ENCODE data around the gene PYCR2.

PYCR2 gene

GRCh38 chr1:225921734-225922709, 2.0 kb downstream of the PYCR2 start:
- DNase-seq (ENCODE audit: low read depth in 1 of 2, low spot score in 1 of 2), result peak in 1 of 2 experiments; percentile 36
- in situ Hi-C loops (cut with HindIII; ENCODE audit: low pct_unique_long_range_greater_than_20kb, low sequenced_read_pairs), result no loop called here
- TF ChIP-seq JUND (IDR thresholded peaks at IDR 0.05; ENCODE audit: low read depth), result no peak

GRCh38 chr1:225919906-225920305, 4.1 kb downstream of the PYCR2 start:
- in situ Hi-C loops (cut with HindIII; ENCODE audit: low pct_unique_long_range_greater_than_20kb, low sequenced_read_pairs), result no loop called here
- no peak for TF ChIP-seq JUND (IDR thresholded peaks at IDR 0.05; ENCODE audit: low read depth)
- DNase-seq (ENCODE audit: low read depth in 1 of 2, low spot score in 1 of 2), result peak; percentile 85 to 89

GRCh38 chr1:225918280-225918679, 5.8 kb downstream of the PYCR2 start:
- no peak for TF ChIP-seq JUND (IDR thresholded peaks at IDR 0.05; ENCODE audit: low read depth)
- DNase-seq (ENCODE audit: low read depth in 1 of 2, low spot score in 1 of 2), result no peak
- in situ Hi-C loops (cut with HindIII; ENCODE audit: low pct_unique_long_range_greater_than_20kb, low sequenced_read_pairs), result no loop called here

GRCh38 chr1:225917536-225917935, 6.5 kb downstream of the PYCR2 start:
- DNase-seq (ENCODE audit: low read depth in 1 of 2, low spot score in 1 of 2), result peak in 1 of 2 experiments; percentile 39
- in situ Hi-C loops (cut with HindIII; ENCODE audit: low pct_unique_long_range_greater_than_20kb, low sequenced_read_pairs), result no loop called here
- no peak for TF ChIP-seq JUND (IDR thresholded peaks at IDR 0.05; ENCODE audit: low read depth)

- in situ Hi-C loops (cut with HindIII; ENCODE audit: low pct_unique_long_range_greater_than_20kb, low sequenced_read_pairs), result no loop called here
- no peak for TF ChIP-seq JUND (IDR thresholded peaks at IDR 0.05; ENCODE audit: low read depth)
- no peak for DNase-seq (ENCODE audit: low read depth in 1 of 2, low spot score in 1 of 2)
These were observed 6.9 kb downstream of the PYCR2 start for GRCh38 chr1:225917101-225917500.

- TF ChIP-seq JUND (IDR thresholded peaks at IDR 0.05; ENCODE audit: low read depth), result no peak
- no peak for DNase-seq (ENCODE audit: low read depth in 1 of 2, low spot score in 1 of 2)
- in situ Hi-C loops (cut with HindIII; ENCODE audit: low pct_unique_long_range_greater_than_20kb, low sequenced_read_pairs), result no loop called here
These were observed 8.5 kb downstream of the PYCR2 start for GRCh38 chr1:225915538-225915991.

- no peak for DNase-seq (ENCODE audit: low read depth in 1 of 2, low spot score in 1 of 2)
- in situ Hi-C loops (cut with HindIII; ENCODE audit: low pct_unique_long_range_greater_than_20kb, low sequenced_read_pairs), result no loop called here
- no peak for TF ChIP-seq JUND (IDR thresholded peaks at IDR 0.05; ENCODE audit: low read depth)
These were observed 9.1 kb downstream of the PYCR2 start for GRCh38 chr1:225914947-225915346.

- DNase-seq (ENCODE audit: low read depth in 1 of 2, low spot score in 1 of 2), result no peak
- in situ Hi-C loops (cut with HindIII; ENCODE audit: low pct_unique_long_range_greater_than_20kb, low sequenced_read_pairs), result no loop called here
- no peak for TF ChIP-seq JUND (IDR thresholded peaks at IDR 0.05; ENCODE audit: low read depth)
These were observed 9.7 kb downstream of the PYCR2 start for GRCh38 chr1:225914391-225914790.

- TF ChIP-seq JUND (IDR thresholded peaks at IDR 0.05; ENCODE audit: low read depth), result no peak
- DNase-seq (ENCODE audit: low read depth in 1 of 2, low spot score in 1 of 2), result no peak
- in situ Hi-C loops (cut with HindIII; ENCODE audit: low pct_unique_long_range_greater_than_20kb, low sequenced_read_pairs), result no loop called here
These were observed 12.6 kb downstream of the PYCR2 start for GRCh38 chr1:225911191-225912130.

GRCh38 chr1:225909477-225909876, 14.6 kb downstream of the PYCR2 start:
- no peak for TF ChIP-seq JUND (IDR thresholded peaks at IDR 0.05; ENCODE audit: low read depth)
- in situ Hi-C loops (cut with HindIII; ENCODE audit: low pct_unique_long_range_greater_than_20kb, low sequenced_read_pairs), result no loop called here
- no peak for DNase-seq (ENCODE audit: low read depth in 1 of 2, low spot score in 1 of 2)

- in situ Hi-C loops (cut with HindIII; ENCODE audit: low pct_unique_long_range_greater_than_20kb, low sequenced_read_pairs), result no loop called here
- DNase-seq (ENCODE audit: low read depth in 1 of 2, low spot score in 1 of 2), result no peak
These were observed 15.3 kb downstream of the PYCR2 start for GRCh38 chr1:225908773-225909172.

GRCh38 chr1:225908013-225908640, 15.9 kb downstream of the PYCR2 start:
- in situ Hi-C loops (cut with HindIII; ENCODE audit: low pct_unique_long_range_greater_than_20kb, low sequenced_read_pairs), result no loop called here
- no peak for TF ChIP-seq JUND (IDR thresholded peaks at IDR 0.05; ENCODE audit: low read depth)
- no peak for DNase-seq (ENCODE audit: low read depth in 1 of 2, low spot score in 1 of 2)

More at GRCh38 chr1:225908773-225909172, 15.3 kb downstream of the PYCR2 start:
- no peak for TF ChIP-seq JUND (IDR thresholded peaks at IDR 0.05; ENCODE audit: low read depth)

Data from T47D (cell line).